Stimulated activated CD8-positive, alpha-beta memory T cell treated with anti-CD3 and anti-CD28 coated beads, Interleukin-12 subunit alpha, Interleukin-12 subunit beta, amount 100 ng/mL, for 4 hours (primary cell): ENCODE data around the gene SLC25A47.
"Not testable (repeated sequence)": the region's sequence is repeated elsewhere in the genome, so short reads cannot be mapped to it uniquely, and the experiment has no call there.

Source experiments
- DNase-seq: peaks from one replicate; pipeline ENCODE4 v3.0.0-alpha.2; 2020; ENCODE audit warnings: low read depth

SLC25A47 gene, protein sequence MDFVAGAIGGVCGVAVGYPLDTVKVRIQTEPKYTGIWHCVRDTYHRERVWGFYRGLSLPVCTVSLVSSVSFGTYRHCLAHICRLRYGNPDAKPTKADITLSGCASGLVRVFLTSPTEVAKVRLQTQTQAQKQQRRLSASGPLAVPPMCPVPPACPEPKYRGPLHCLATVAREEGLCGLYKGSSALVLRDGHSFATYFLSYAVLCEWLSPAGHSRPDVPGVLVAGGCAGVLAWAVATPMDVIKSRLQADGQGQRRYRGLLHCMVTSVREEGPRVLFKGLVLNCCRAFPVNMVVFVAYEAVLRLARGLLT

DNA sequence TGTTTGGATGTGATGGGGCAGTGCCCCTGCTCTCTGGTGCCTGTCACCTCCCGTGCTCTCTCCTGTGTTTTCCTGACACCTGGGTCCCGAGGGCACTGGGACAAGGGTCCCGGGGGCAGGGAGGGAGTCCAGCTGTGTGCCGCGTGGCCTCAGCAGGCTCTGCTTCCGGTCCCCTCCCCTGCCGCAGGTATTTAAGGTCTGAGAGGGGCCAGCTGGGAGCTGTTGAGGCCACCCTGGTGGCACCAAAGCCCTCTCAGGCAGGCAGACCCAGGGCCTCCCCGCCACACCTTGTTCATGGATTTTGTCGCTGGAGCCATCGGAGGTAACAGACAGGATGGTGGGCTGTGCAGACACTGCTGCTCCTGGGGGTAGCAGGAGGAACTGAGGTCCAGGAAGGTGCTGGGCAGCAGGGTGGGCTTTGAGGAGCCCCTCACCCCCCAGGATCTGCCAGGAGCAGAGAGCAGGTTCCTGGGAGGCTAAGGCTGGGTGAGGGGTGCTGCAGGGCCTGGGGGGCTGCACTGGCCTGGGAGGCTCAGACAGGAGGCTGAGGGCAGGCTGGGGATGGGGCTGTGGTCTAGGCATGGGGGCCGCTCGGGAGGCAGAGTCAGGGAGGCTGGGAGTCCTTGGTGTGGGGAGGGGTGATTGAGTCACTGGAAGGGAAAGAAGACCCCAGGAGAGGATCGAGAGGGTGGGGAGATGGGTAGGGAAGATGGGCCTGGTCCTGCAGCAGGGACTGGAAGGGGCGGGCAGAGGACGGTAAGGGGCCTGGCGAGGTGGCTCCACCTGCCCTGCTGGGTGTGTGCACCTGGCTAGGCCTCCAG is at the start of gene SLC25A47:
Gene SLC25A47, plus strand, starts transcription at position 219 of the 821 bp plus-strand sequence. Its CDS starts 76 bp downstream, at position 295.
- DNase-seq, result no peak

DNA sequence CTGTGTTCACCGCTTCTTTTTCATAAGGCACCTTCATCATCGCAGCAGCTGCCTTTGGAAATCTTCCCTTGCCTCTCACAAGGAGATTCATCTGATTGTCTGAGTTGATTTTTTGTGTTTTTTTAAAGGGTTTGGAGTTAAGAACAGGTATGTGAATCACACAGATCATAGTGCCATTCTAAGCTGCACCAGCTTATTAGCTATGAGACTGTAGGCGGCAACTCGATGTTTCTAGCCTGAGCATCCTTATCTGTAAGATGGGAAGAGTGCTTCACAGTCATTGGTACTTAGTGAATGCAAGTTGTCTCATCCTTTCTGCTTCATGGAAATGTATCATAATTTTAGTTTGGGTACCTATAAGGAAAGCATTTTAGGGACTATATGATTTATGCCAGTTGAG is 48.9 kb upstream of the SLC25A47 start:
- no peak for DNase-seq

GRCh38 chr14:100275214-100275613 is 47.9 kb upstream of the SLC25A47 start:
- no peak for DNase-seq

DNA sequence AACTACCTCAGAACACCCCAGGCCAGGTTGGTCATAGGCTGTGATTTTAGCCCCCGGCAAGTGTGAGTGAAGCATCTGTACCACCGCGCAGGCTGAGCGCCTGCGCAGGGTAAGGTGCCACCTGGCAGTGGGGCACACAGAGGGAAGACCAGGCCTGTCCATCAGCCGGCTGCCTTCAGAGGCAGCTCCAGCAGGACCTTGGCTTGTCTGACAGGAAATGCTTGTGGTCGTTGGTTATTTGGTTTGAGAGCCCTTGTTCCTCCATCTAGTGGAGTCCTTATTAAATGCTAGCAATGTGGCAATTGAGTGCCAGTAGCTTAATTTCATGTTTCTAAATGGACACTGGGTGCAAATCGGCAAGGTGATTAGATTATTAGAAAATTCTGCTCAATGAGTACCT is 44.4 kb upstream of the SLC25A47 start:
- DNase-seq, result no peak

DNA sequence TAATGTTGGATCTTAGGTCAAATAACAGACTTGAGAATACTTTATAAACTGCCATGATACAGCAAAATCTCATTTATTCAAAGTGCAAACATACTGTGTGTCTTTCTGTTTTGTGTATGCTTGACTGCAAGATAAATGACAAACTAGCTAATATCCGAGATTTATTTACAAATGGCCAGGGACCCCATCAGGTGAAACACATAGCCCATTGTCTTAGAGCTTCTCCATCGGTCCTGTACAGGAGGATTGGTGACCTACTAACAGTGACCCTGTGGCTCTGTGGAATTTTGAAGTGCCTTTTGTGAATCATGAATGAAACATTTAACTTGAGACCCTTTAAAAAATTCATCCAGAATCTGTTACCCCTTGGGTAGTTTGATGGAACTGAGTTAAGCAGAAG is 44.0 kb upstream of the SLC25A47 start:
- no peak for DNase-seq

DNA sequence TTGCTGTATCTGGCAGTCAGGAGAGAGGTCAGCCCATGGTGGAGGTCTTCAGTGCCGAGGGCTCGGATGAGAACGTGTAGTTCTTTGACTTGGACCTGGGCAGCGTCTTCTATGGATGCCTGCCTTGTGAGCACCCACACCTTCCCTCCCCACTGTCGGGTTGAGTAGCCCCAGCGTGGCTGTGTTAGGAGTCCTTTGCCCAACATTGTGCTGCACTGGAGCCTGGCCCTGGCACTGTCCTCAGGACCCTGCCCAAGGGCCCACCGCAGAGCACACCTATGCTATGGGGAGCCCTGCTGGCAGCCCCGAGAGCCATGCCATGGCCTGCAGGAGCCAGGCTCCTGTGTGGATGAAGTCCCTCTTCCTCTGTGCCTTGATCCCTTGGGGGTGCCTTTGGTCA is 43.6 kb upstream of the SLC25A47 start:
- no peak for DNase-seq

DNA sequence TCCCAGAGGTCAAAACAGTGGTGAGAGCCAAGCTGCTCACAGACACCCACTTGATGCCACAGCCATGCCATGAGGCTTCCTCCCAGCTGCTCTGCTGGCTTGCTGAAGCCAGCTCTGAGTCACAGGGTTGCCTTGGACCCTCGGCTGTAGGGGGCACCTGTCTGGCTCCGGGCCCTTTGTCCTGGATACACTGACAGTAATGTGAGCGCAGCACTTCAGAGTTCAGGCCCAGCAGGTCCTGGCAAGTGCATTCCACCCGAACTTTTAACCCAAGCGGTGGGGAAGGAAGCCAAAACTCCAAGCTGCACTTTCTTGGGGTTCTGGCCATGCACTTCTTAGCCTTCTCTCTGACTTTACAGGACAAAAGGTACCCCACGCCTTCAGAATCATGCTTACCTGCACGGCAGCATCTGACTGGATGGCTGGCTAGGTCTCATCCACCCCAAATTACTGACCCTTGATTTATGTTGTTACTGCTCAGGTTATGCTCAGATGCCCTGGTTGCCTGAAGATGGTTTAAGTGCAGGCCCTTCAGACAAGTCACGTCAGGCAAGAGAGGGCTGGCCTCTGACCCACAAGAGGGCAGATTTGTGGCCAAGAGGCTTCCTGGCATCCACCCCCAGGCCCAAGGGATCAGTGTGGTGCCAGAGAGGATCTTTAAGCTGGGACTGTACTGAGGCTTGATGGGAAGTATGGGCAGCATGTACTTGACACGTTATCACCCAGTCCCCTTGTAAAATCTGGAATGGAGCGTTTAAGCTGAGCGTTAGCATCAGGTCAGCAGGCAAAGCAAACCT is 41.7 kb upstream of the SLC25A47 start:
- no peak for DNase-seq

DNA sequence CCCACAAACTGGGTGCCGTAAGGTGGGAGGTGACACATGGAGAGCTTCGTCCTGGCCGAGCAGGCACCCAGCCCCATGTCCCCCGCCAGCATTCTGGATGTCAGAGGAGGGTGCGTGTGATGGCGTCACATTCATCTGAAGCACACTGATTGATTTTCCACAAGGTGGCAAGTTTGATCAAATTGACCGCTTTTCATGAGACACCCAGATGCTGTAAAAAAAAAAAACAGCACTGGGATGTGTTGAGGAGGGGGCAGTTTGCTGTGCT is 41.1 kb upstream of the SLC25A47 start:
- DNase-seq, result no peak

GRCh38 chr14:100282766-100283419 is 40.2 kb upstream of the SLC25A47 start:
- no peak for DNase-seq

- not testable (repeated sequence) for DNase-seq
Observed at GRCh38 chr14:100283436-100283835, 39.7 kb upstream of the SLC25A47 start.

DNA sequence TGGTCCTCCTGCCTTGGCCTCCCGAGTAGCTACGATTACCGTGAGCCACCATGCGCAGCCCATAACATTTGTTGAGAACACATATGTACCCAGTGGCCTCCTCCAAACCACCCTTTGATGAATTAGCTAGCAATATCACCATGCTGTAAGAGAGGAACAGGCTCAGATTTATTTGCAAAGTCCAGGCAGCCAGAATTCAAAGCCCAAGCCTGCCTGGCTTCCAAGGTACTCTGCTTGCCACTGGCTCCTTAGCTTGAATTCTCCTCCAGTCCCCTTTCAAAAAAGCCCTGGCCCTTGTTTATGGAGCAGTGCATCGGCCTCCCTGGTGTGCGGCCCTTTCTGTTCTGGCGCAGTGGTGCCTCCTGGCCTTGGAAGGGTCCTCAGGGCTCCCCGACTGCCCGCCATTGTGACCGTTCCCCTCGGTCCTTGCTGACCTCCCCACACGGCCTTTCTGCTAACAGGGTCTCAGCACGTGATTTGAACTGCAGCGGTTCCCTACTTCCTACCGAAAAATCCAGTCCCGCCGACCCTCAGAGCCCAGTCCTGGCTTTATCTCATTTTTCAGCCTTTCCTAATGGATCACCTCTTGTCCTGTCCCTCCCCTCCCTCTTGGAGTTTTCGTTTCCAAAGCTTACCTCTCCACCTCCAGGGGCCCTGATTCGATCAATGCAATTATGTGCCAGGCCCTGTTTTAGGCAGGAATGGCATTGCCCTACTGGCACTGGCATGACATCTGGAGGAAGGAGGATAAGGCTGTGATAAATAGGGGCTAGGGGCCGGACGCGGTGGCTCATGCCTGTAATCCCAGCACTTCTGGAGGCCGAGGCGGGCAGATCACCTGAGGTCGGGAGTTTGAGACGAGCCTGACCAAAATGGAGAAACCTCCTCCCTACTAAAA is 38.9 kb upstream of the SLC25A47 start:
- no peak for DNase-seq

- DNase-seq, result peak; percentile 69
Observed at GRCh38 chr14:100285021-100285912, 37.9 kb upstream of the SLC25A47 start.

- DNase-seq, result no peak
Observed at GRCh38 chr14:100285913-100286400, 37.2 kb upstream of the SLC25A47 start.

- no peak for DNase-seq
Observed at GRCh38 chr14:100286484-100287191, 36.5 kb upstream of the SLC25A47 start.

DNA sequence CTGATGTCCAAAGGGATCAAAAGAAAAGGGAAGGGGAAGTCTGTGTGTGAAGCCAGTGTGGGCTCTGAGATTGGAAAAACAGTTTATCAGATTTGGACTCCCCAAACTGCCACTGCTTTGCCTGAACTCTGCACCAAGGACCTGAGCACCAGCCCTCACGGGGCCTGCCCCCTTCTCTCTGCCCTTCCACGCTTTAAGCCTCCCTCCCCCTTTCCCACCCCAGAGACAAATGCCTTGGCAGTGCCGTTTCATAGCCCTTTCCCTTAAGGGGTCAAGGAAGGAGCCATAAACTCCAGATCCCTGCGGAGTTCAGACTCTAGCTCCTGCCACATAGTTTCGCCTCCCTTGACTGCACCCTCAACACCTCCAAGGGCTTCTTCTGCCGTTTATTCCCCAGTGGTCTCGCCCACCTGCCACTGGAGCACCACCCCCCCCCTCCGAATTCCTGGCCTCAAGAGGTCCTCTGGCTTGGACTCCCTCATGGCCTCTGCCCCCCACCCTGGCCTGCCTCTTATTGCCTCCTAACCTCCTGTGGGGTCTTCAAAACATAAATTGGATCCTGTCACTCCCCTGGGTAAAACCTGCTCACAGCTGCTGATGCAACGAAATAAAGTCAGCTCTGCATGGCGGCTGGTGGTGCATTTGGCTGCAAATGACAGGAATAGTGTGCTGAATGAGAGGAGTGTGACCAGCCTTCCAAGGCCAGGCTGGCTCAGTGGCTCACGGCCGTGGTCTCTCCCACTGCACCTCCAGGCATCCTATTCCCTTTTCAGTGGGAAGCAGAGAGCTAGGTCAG is 35.7 kb upstream of the SLC25A47 start:
- no peak for DNase-seq

- DNase-seq, result not testable (repeated sequence)
Observed at GRCh38 chr14:100287998-100288295, 35.2 kb upstream of the SLC25A47 start.

DNA sequence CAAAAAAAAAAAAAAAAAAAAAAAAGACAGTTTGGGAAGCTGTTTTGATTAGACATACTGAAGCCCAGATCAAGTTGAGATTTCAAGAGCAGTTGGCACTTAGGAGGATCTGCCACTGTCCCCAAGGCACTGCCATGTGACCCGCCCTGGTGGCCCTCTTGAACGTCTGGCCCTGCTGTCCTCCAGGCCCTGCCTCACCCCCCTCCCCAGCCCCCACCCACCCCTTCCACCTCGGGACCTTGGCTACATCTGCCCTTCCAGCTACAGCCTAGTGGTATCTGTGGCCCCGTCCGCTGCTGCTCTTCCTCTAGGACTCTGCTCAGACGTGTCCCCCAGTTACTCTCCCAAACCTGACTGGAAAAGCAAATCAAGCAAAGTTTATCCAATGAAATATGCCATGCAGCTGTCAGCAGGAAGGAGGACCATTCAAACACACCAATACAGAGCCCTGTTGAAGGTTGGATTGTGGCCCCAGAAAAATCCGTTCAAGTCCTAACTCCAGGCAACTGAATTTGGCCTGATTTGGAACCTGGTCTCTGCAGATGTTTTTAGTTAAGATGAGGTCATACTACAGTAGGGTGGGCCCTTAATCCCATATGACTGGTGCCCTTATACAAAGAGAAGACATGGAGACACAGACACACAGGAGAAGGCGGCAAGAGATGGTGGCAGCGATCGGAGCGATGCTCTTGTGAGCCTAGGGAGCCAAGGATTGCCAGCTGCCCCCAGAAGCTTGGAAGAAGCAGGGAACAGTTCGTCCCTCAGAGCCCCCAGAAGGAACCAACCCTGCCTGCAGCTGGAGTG is 34.6 kb upstream of the SLC25A47 start:
- DNase-seq, result no peak
